Measurements from ENCODE around the gene RAB6B.

The RAB6B gene

DNA sequence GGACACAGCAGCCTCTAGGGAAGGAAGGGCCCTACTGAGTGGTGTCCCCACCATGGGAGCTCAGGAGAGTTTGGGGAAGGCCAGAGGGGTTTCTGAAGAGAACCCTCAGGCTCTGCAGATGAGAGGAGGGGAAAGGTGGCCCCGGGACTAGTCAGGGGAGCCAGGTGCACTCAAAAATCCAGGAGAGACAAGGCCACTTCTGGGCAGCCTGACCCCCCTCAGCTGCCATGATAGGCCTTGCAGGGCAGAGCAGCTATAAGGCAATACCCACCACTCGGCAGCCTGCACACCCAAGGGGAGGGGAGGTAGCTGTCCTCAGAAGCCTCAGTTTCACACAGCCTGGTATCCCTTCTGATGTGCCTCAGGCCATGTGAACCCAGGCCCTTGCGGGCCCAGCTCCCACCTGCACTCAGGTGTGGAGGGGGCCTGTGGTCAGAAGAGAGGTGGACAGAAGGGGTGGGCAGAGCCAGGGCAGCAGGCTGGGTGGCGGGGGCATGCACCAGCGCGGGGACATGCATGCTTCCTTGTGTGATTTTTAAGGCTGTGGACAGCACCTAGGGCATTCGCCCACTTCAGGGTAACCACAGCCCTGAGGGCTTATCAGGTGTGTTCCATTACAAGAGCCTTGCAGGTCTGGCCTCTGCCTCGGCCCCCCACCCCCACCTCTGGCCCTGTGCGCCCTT lies 55.5 kb downstream of the RAB6B start:
- TF ChIP-seq, protein P1, sequence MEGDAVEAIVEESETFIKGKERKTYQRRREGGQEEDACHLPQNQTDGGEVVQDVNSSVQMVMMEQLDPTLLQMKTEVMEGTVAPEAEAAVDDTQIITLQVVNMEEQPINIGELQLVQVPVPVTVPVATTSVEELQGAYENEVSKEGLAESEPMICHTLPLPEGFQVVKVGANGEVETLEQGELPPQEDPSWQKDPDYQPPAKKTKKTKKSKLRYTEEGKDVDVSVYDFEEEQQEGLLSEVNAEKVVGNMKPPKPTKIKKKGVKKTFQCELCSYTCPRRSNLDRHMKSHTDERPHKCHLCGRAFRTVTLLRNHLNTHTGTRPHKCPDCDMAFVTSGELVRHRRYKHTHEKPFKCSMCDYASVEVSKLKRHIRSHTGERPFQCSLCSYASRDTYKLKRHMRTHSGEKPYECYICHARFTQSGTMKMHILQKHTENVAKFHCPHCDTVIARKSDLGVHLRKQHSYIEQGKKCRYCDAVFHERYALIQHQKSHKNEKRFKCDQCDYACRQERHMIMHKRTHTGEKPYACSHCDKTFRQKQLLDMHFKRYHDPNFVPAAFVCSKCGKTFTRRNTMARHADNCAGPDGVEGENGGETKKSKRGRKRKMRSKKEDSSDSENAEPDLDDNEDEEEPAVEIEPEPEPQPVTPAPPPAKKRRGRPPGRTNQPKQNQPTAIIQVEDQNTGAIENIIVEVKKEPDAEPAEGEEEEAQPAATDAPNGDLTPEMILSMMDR (IDR thresholded peaks at IDR 0.05), result no peak

DNA sequence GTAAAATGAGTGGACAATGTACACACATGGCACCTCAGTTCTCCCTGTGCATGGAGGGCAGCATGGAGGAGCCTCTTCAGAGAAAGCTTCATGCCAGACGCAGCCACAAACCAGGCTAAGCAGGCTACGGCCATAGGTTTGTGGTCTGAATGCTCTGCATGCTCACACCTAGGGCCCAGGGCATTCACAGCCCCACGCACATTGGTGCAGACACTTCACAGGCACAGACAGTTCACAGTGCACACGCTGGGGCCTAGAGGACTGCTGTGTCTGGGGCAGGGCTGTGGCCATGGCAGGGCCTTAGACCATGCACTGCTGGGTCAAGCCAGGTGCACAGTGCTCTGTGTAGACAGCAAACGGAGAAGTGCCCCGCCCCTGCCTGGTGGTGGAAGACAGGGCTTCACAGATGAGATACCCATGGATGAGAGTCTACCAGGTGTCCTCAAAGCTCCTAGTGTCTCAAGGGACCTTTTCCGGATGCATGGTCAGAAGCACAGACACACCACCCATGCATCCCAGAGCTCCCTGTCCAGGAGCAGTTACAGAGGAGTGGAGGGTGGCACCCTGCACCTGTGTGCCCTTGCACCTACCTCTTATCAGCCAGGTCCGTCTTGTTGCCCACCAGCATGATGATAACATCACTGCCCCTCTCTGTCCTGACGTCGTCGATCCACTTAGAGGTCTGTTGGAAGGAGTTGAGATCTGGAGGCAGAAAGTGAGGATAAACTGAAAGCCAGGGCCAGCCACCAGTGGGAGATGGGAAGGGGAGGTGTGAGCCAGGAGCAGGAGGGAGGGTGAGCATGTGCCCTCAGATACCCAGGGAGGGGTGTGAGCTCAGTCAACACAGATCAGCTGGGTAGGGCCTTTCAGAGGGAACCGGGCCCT lies 56.5 kb downstream of the RAB6B start:
- TF ChIP-seq, protein P1 (IDR thresholded peaks at IDR 0.05), result no peak

DNA sequence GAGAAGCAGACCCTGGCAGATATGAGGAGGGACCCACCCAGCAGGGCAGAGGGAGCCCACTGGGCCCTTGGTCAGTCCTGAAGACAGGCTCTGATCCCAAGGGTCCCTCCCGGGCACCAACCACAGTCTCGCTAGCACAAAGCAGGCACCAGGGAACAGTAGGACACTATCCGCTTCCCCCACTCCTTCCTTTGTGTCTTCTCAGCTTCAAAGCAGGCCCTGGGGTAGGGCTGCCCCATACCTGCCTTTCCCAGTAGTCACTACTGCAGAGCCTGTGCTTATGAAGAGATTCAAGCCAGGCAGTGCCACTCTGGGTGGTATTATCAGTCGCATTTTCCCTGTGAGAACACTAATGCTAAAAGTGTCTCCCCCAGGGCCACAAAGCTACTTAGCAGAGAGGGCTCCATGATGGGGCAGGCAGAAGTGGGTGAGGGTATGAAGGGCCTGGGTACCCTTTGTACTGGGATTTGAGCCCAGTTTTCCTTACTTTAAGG lies 57.3 kb downstream of the RAB6B start:
- TF ChIP-seq, protein P1 (IDR thresholded peaks at IDR 0.05), result no peak

DNA sequence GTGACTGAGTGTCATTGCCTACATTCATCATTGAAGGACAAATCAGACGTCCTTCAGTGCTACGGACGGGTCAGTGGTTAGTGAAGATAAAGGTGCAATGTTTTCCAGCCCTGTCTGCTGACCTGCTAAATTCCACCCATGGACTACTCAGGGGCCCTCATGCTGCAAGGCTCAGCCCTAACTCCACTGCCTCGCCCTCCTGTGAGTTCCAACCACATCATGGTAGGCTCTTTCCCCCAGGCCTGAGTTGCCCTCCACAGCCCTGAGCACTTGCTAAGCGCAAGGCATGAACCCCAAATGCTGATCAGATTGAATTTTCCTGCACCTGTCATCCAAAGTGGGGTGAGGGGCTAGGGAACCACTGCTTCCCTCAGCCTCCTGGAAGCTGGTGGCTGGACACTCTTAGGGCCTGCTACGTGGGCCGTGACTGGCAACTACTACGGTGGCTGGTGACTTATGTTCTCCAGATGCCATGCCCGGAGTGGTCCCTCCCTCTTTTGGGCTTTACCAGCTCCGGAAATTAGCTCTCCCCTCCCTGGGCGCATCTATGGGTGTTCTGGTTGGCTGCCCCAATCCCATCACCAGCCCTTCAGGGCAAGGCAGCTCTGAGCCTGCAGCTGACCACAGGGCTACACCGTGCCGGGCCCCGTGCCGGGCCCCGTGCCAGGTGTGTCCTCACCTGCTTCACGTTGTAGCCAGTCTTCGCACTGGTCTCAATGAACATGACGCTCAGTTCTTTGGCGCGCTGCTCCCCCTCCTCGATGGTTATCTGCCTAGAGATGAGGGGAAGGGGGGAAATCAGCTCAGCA lies 58.0 kb downstream of the RAB6B start:
- TF ChIP-seq, protein P1 (IDR thresholded peaks at IDR 0.05), result no peak

DNA sequence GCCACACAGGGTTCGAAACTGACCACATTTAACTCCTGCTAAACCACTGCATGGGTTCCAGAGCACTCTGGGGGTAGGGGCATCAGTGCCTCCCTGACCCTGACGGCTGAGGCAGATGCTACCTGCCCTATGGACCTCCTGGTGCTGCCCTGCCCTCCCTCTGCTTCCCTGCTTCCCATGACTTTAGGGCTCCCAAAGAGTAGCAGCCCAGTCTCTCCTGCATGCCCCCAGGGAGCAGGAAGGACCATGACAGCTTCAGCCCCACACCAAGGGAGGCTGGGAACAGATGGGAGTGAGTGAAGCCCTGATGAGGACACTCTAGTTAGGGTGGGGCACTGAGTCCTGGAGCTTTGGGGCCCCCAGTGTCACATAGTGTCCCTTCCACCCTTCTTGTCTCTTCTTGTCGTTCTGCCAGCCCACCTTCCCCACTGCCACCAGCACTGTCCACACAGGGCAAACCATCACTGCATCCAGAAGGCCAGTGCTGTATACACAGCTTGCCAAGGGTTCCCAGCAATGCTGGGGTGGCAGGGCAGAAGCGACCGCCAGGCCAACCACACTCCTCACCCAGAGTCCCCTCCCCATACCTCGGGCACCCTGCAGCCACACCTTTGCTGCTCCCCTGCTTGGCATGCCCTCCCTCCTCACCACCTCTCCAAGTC lies 59.1 kb downstream of the RAB6B start:
- TF ChIP-seq, protein P1 (IDR thresholded peaks at IDR 0.05), result no peak

DNA sequence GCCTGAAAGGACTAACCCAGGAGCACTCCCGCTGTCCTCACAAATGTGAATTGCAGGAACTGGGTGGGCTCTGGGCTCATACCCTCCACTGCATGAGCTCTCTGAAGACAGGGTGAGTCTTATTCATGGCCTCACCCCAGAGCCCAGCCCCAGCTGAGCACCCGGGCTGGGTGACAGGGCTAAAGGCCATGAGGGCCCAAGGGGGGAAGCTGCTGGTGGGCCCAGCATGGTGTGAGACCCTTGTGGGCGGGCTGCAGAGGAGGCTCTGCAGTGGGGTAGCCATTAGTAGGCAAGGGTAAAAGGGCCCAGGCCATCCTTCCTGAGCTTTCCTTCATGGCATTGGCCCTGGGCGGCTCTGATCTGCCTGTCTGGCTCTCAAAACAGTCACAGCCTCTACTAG lies 59.7 kb downstream of the RAB6B start:
- TF ChIP-seq, protein P1 (IDR thresholded peaks at IDR 0.05), result no peak

DNA sequence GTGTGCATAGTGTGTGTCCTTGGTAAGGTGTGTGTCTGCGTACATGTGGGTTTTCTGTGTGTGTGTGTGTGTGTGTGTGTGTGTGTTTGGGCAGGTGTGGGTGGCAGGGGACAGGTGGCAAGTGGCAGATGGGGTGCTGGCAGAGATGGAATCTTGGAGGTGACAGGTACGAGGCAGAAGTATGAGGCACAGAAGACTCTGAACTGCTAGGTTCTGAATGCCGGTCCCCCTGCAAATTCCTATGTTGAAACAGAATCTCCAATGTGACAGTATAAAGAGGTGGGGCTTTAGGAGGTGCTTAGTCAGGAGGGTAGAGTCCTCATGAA lies 60.3 kb downstream of the RAB6B start:
- TF ChIP-seq, protein P1 (IDR thresholded peaks at IDR 0.05), result no peak

Data from LNCAP (cell line).